Keratinocyte (primary cell): ENCODE measurements around the gene CRYAB. TPM values are rescaled to one million over a fixed set of nuclear protein-coding genes. Genes with fewer than 3 reads are reported as not detected.
"Not testable (repeated sequence)": the region's sequence is repeated elsewhere in the genome, so short reads cannot be mapped to it uniquely, and the experiment has no call there.

Experiments
- DNase-seq: peaks from one replicate; pipeline ENCODE4 v3.0.0-alpha.2; 2011; ENCODE audit warnings: low read depth, missing footprints, low spot score
- FAIRE-seq: peaks from 2 replicates; lab custom pipeline; 2011; peaks lifted over from hg19 to GRCh38; lab: Jason Lieb, UNC
- H2AFZ ChIP-seq: 2 replicates; pipeline ENCODE4 v1.6.0; 2012; ENCODE audit warnings: low read length, control low read depth, inconsistent platforms; ENCODE audit not compliant: control insufficient read depth
- H3K27ac ChIP-seq: 2 replicates; pipeline ENCODE4 v1.5.1; 2011; ENCODE audit warnings: low read length; ENCODE audit not compliant: control insufficient read depth, insufficient read depth
- H3K27me3 ChIP-seq: 3 replicates; pipeline ENCODE4 v1.6.0; 2011; ENCODE audit warnings: low read length; ENCODE audit not compliant: control insufficient read depth, insufficient read depth; ENCODE audit errors: extremely low read depth
- H3K36me3 ChIP-seq, 2 experiments: 2 replicates in 1 of 2; 3 replicates in 1 of 2; pipeline ENCODE4 v1.5.1; 2011; ENCODE audit warnings: low read length in 2 of 2, mild to moderate bottlenecking in 1 of 2; ENCODE audit not compliant: control insufficient read depth in 2 of 2, insufficient read depth in 2 of 2; ENCODE audit errors: extremely low read depth in 1 of 2
- H3K4me1 ChIP-seq: 3 replicates; pipeline ENCODE4 v1.5.1; 2011; ENCODE audit warnings: low read length; ENCODE audit not compliant: control insufficient read depth, insufficient read depth; ENCODE audit errors: extremely low read depth
- H3K4me2 ChIP-seq: 3 replicates; pipeline ENCODE4 v1.6.0; 2011; ENCODE audit warnings: low read depth, low read length; ENCODE audit not compliant: control insufficient read depth, insufficient read depth; ENCODE audit errors: extremely low read depth
- H3K4me3 ChIP-seq, 3 experiments: fragments of 200-600 bp in 1 of 3; sonication (generic) in 1 of 3; 2 replicates in 2 of 3; 3 replicates in 1 of 3; pipeline ENCODE4 v1.5.1; 2011 to 2016; ENCODE audit warnings: low read length in 3 of 3, mild to moderate bottlenecking in 3 of 3, control low read depth in 2 of 3, inconsistent platforms in 1 of 3, low read depth in 1 of 3, mixed read lengths in 1 of 3, mixed run types in 1 of 3, moderate library complexity in 1 of 3; ENCODE audit not compliant: control insufficient read depth in 2 of 3, insufficient read depth in 2 of 3; ENCODE audit errors: extremely low read depth in 1 of 3
- H3K79me2 ChIP-seq: 2 replicates; pipeline ENCODE4 v1.6.0; 2012; ENCODE audit warnings: low read length; ENCODE audit not compliant: control insufficient read depth, insufficient read depth
- H3K9ac ChIP-seq: 3 replicates; pipeline ENCODE4 v1.6.0; 2011; ENCODE audit warnings: low read length; ENCODE audit not compliant: control insufficient read depth, insufficient read depth; ENCODE audit errors: extremely low read depth
- H3K9me1 ChIP-seq: 3 replicates; pipeline ENCODE4 v1.6.0; 2011; ENCODE audit warnings: low read length; ENCODE audit not compliant: control insufficient read depth, insufficient read depth; ENCODE audit errors: extremely low read depth
- H3K9me3 ChIP-seq: 2 replicates; pipeline ENCODE4 v1.5.1; 2012; ENCODE audit warnings: low read depth, low read length; ENCODE audit not compliant: control insufficient read depth
- H4K20me1 ChIP-seq: 3 replicates; pipeline ENCODE4 v1.6.0; 2011; ENCODE audit warnings: low read length; ENCODE audit not compliant: control insufficient read depth, insufficient read depth; ENCODE audit errors: extremely low read depth
- EZH2 ChIP-seq: IDR thresholded peaks from one replicate; pipeline ENCODE4 v1.6.1; 2012; ENCODE audit warnings: inconsistent platforms, mild to moderate bottlenecking, low read length, moderate library complexity
- dilution Hi-C: fragments of 300-500 bp; cut with MboI; formaldehyde crosslinking; loops from one replicate; pipeline ENCODE4 v1.7.0; 2020; ENCODE audit warnings: low sequenced_read_pairs; ENCODE audit not compliant: extremely low pct_ligation_motif_present
- polyA plus RNA-seq, 5 experiments: library from polyadenylated mRNA; depleted of rRNA in 3 of 5; stranded (reverse) in 3 of 5; stranded (forward) in 1 of 5; unstranded in 1 of 5; fragments of >200 nt; gene quantifications; 1 replicate in 1 of 5; 2 replicates in 3 of 5; 3 replicates in 1 of 5; pipeline versions ENCODE4 v1.2.1 to v1.2.3, GENCODE V29; 2011 to 2012; ENCODE audit warnings: missing spikeins in 2 of 5, low read depth in 1 of 5, low replicate concordance in 1 of 5
- TF ChIP-seq, protein P1 (sequence below), 3 experiments: IDR thresholded peaks in 1 of 3; conservative IDR thresholded peaks in 1 of 3; optimal IDR thresholded peaks in 1 of 3; 2 replicates in 2 of 3; 3 replicates in 1 of 3; pipeline versions ENCODE3 to v1.5.1; 2011; ENCODE audit warnings: low read length in 3 of 3, mild to moderate bottlenecking in 3 of 3, moderate library complexity in 2 of 3, control low read depth in 1 of 3, inconsistent platforms in 1 of 3; ENCODE audit not compliant: insufficient read depth in 2 of 3; ENCODE audit errors: extremely low read depth in 1 of 3

CRYAB gene
- polyA plus RNA-seq, 1 donor (not counting 4 experiments of a cell fraction or from before 2014, with no cell fraction given): 11.0 TPM

DNA sequence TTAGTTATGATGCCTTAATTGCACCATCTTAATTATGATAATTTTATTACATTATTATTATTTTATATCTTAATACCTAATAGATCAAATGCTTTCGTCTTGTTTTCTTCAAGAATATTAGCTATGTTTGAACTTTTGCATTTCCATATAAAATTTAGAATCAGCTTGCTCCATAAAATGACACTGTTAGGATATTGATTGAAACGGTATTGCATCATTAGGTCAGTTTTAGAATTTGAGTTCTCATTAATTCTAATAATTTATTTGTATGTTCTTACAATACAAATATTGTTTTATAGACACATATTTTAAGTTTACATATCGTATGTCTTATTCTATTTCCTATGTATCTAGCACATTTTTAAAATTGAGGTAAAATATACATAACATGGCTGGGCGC, 25.5 kb downstream of the CRYAB start:
- Histone ChIP-seq H3K36me3 (no peaks in the 10 kb centered on the region), H3K4me1 (no peaks in the 10 kb centered on the region), H3K79me2 (no peaks in the 10 kb centered on the region), H3K4me3 (no peak overlapping the region), H3K27ac (no peak overlapping the region), H3K27me3 (no peaks in the 10 kb centered on the region), H2AFZ (no peak overlapping the region), H4K20me1 (no peaks in the 10 kb centered on the region), H3K9me3 (no peaks in the 10 kb centered on the region), H3K9ac (no peak overlapping the region), H3K4me2 (no peak overlapping the region), H3K9me1 (no peaks in the 10 kb centered on the region)
- TF ChIP-seq, protein P1, sequence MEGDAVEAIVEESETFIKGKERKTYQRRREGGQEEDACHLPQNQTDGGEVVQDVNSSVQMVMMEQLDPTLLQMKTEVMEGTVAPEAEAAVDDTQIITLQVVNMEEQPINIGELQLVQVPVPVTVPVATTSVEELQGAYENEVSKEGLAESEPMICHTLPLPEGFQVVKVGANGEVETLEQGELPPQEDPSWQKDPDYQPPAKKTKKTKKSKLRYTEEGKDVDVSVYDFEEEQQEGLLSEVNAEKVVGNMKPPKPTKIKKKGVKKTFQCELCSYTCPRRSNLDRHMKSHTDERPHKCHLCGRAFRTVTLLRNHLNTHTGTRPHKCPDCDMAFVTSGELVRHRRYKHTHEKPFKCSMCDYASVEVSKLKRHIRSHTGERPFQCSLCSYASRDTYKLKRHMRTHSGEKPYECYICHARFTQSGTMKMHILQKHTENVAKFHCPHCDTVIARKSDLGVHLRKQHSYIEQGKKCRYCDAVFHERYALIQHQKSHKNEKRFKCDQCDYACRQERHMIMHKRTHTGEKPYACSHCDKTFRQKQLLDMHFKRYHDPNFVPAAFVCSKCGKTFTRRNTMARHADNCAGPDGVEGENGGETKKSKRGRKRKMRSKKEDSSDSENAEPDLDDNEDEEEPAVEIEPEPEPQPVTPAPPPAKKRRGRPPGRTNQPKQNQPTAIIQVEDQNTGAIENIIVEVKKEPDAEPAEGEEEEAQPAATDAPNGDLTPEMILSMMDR (optimal IDR thresholded peaks at IDR 0.05 in 1 of 3, IDR thresholded peaks at IDR 0.05 in 1 of 3, conservative IDR thresholded peaks at IDR 0.05 in 1 of 3; ENCODE audit: extremely low read depth in 1 of 3, insufficient read depth in 2 of 3, low read length in 3 of 3): no peak
- TF ChIP-seq EZH2: no peak
- dilution Hi-C loops: no loop called here
- FAIRE-seq: no peak
- no peak for DNase-seq

- H3K27ac ChIP-seq, H3K4me3 ChIP-seq, FAIRE-seq, H4K20me1 ChIP-seq, H2AFZ ChIP-seq, H3K4me1 ChIP-seq, dilution Hi-C loops, H3K9ac ChIP-seq, H3K9me3 ChIP-seq, H3K36me3 ChIP-seq, H3K9me1 ChIP-seq, H3K79me2 ChIP-seq, DNase-seq, H3K27me3 ChIP-seq, H3K4me2 ChIP-seq: not testable (repeated sequence)
Observed at GRCh38 chr11:111885053-111885452, 26.5 kb downstream of the CRYAB start.

- Histone ChIP-seq H3K79me2 (no peaks in the 10 kb centered on the region), H3K27ac (no peak overlapping the region), H3K4me2 (no peak overlapping the region), H2AFZ (no peak overlapping the region), H3K4me1 (peaks cover 8% of the 10 kb centered on the region), H3K4me3 (no peak overlapping the region), H4K20me1 (no peaks in the 10 kb centered on the region), H3K36me3 (no peaks in the 10 kb centered on the region), H3K9me3 (no peaks in the 10 kb centered on the region), H3K9me1 (no peaks in the 10 kb centered on the region), H3K9ac (no peak overlapping the region), H3K27me3 (no peaks in the 10 kb centered on the region)
- TF ChIP-seq EZH2: no peak
- TF ChIP-seq, protein P1 (optimal IDR thresholded peaks at IDR 0.05 in 1 of 3, IDR thresholded peaks at IDR 0.05 in 1 of 3, conservative IDR thresholded peaks at IDR 0.05 in 1 of 3; ENCODE audit: extremely low read depth in 1 of 3, insufficient read depth in 2 of 3, low read length in 3 of 3): no peak
- dilution Hi-C loops: no loop called here
- DNase-seq (no peak), FAIRE-seq (no peak)
Observed at GRCh38 chr11:111882202-111882601, 29.4 kb downstream of the CRYAB start.
